ENCODE data around the gene PPA1.
A peak's percentile ranks its signal among the peaks of the same experiment; 100 is the strongest.
"Not testable (repeated sequence)": the region's sequence is repeated elsewhere in the genome, so short reads cannot be mapped to it uniquely, and the experiment has no call there.

The PPA1 gene

DNA sequence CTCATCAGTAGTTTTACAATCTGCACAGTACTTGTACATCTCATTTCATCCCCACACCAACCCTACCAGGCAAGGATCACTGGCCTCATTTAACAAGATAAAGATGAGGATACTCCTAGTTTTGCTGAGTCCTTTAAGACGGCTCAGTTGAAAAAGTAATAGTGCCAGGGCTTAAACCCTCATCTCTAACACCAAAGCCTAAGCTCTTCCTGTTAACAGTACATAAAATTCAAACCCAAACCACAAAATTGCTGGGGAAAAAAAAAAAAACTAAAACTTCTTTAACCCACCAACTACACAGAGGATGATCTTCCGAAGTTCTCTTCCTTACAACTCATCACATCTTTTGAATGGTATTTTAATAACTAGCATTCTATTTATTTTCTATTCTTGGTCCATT, 64.2 kb downstream of the PPA1 start:
- DNase-seq, result no peak
- ATAC-seq, result no peak

DNA sequence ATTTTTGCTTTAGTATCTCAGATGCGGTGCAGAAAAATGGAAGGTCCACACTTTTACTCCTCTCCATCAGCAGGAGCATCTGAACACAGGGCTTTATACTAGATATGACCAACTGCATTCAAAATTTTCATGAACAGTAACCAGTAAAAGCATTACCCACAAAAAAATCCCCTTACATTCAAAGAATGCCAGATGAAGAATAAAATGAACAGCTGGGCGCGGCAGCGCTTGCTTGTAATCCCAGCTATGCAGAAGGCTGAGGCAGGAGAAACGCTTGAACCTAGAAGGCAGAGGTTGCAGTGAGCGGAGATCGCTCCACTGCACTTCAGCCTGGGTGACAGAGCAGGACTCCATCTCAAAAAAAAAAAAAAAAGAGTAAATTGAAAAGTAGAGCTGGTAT, 66.0 kb downstream of the PPA1 start:
- DNase-seq, result no peak
- ATAC-seq, result no peak

DNA sequence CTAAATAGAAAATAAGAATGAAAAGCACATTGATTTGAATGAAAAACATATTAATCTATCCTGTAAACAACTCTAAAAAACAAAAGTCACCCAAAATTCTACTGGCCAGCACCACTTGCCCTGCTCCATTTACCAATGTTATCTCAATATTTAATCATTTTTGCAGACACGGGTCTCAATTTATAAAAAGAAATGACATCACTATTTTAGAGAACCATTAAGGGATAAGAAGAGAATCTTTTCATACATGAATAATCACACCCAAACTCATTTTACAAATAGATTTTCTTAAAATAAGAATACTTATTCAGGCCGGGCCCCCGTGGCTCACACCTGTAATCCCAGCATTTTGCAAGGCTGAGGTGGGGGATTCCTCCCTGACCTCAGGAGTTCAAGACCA, 66.8 kb downstream of the PPA1 start:
- ATAC-seq (no peak), DNase-seq (no peak)

DNA sequence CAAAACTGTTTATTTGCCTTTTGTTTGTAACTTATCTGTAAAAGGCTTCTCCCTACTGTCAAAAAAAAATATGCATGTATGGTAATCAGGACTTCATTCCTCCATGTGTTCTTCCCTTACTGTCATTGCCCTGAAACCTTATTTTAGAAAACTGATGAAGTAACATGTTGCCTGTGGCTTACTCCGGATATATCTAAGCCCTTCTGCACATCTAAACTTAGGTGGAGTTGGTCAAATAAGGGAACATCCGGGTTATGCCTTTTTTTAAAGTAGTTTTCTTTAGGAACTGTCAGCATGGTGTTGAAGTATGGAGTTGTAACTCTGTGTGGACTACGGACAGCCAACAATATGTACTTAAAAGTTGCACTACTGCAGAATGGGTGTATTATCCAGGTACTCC, 69.1 kb downstream of the PPA1 start:
- DNase-seq, result no peak
- no peak for ATAC-seq

DNA sequence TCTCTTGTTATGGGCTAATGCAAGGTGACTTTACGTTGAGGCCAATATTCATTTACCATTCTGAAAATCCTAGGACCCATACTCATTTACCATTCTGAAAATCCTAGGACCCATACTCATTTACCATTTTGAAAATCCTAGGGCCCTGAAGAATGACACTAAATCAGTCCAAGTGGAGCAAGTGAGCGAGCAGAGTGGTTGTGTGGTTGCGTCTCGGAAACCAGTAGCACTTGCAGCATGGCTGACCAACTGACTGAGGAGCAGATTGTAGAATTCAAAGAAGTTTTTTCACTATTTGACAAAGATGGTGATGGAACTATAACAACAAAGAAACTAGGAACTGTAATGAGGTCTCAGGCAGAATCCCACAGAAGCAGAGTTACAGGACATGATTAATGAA, 69.8 kb downstream of the PPA1 start:
- DNase-seq (no peak), ATAC-seq (peak; percentile 12)

DNA sequence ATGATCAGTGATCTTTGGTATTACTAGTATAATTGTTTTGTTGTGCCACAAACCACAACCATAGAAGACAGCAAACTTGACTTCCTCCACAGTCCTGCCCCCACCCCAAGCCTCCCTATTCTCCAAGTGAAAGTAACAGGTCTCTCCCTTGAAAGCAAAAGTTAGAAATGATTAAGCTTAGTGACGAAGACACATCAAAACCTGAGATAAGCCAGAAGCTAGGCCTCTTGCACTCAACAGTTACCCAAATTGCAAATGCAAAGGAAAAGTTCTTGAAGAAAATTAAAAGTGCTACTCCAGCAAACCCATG, 70.4 kb downstream of the PPA1 start:
- ATAC-seq (peak; percentile 94), DNase-seq (peak; percentile 60)

DNA sequence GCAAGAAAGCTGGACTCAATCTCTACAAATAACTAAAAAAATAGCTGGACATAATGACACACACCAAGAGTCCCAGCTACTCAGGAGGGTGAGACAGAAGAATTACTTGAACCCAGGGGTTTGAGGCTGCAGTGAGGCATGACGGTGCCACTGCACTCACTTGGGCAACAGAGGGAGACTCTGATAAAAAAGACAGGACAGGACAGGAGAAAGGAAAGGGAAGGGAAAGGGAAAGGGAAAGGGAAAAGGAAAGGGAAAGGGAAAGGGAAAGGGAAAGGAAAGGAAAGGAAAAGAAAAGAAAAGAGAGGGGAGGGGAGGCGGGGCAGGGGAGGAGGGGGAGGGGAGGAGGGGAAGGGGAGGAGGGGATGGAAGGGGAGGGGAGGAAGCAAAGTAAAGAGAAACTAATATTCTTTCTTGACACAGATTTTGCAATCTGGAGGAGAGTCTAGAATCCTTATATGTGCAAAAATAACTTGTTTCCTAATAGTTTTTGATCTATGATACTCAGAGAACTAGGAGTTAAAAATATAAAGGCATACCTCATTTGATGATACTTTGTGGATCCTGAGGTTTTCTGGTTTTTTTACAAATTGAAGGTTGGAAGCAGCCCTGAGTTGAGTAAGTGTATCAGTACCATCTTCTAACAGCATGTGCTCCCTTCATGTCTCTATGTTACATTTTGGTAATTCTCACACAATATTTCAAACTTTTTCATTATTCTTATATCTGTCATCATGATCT, 70.9 kb downstream of the PPA1 start:
- no peak for DNase-seq
- peak; percentile 65 for ATAC-seq

DNA sequence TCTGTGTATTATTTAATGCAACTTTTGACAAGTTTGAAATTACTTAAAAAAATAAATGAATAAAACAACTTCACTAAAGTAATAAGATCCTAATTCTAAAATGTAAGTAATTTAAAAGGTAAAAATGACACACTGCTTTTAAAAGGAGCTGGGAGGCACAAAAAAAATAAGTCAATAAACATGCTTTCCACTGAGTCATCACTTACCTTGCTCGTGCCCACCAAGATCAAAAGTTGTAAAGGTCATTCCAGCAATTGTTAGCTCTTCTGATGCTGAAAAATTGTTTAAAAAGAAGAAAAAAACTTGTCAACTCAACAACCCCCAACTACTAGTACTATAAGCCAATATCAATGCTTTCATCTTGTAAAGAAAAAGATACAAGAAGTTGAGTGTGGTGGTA, 72.4 kb downstream of the PPA1 start:
- DNase-seq, result no peak
- no peak for ATAC-seq

DNA sequence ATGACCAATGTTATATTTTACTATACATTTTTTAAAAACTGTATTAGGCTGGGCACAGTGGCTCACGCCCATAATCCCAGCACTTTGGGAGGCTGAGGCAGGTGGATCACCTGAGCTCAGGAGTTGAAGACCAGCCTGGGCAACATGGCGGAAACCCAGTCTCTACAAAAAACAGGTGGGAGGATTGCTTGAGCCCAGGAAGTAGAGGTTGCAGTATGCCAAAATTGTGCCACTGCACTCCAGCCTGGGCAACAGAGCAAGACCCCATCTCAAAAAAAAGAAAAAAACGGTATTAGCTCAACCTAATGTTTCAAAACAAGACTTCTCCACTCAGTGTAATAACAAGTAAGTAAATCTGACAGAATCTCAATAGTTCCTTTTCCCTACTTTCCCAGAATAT, 73.9 kb downstream of the PPA1 start:
- not testable (repeated sequence) for ATAC-seq, DNase-seq

DNA sequence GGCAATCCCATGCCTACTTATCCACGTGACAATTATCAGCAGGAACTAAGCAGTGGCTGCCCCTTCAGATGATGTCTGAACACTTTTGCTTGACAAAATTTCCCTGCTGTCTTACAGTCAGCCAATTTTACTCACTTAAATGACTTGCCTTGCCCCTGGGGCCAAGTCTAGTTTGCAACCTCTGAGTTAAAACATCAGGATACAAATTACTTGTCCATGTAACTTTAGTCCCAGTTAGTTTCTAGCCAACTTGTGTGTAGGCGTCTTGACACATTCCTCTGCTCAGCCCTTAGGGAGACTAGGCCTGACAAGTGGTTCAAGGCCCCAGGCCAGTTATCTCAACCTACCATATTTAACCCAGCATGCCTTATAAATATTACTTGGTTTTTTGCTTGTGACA, 75.1 kb downstream of the PPA1 start:
- no peak for DNase-seq
- ATAC-seq, result no peak

DNA sequence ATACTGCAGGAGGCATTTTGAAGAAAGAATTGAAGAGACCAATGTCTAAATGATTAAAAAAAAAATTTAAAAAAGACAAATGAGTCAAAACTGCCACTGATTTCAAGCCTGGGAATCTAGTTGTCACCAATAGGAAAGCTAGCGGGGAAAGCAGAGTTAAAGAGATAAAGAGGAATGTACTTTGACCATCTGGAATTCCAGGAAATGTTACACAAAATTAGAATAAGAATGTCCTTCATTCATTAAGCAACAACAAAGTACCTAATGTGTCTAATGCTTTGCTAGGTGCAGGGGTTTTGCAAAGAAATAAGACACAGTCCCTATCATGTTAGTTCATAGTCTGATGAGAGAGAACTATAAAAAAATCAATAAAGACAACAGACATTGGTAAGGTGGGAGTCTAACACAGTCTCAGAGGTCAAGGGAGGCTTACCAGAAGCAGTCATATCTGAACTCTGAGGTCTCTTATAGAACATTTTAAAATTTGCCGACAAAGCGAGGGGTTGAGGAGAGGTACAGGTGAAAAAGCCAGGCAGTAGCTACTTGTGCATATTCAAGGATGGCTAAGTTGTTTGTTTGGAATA, 77.9 kb downstream of the PPA1 start:
- ATAC-seq, result no peak
- DNase-seq, result no peak
